ENCODE data around the gene SDHB.

Gene SDHB

DNA sequence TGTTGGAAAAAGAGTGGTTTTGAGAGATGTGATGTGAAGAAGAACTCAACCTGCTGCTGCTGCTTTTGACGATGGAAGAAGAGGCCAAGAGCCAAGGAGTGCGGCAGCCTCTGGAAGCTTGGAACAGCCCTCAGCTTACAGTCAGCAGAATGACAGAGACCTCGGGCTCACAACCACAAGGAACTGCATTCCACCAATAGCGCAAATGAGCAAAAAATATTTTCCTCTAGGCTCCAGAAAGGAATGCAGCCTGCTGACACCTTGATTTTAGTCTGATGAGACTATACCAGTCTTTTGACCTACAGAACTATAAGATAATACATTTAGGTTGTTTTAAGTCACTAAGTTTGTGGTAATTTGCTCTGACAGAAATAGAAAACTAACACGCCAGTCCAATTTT, 10.2 kb downstream of the SDHB start:
- no peak for DNase-seq

- no peak for DNase-seq
These were observed 13.7 kb downstream of the SDHB start for GRCh38 chr1:17040135-17040534.

DNA sequence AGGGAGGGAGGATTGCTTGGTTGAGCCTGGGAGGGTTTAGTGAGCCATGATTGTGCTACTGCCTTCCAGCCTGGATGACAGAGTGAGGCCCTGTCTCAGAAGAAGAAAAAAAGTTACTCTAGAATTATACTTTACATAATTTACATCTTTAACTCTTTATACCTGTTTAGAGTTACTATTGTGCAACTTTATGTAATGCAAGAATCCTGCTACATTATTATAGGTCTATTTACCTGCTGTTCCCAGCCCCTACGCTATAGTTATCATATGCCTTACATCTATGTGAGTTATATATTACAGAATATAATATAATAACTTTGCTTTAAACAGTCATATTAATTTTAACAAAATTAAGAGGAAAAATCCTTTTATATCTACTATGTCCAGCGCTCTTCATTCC, 14.3 kb downstream of the SDHB start:
- no peak for DNase-seq

DNA sequence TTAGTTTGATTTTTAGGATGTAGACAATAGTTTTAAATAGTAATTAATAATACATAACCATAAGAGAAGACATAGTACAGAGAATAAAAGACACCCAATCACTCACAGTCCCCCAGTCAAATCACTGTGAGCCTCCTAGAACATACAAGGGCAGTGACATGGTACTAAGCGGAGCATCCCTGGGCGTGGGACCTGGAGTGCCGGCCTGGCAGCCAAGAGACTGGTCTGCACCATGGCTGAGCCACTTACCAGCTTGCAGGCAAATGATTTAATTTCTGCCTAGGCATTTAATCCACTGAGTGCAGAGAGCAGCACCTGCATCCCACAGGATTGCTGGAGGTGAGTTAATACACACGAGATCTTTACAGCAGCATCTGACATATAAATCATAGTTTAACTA, 20.4 kb downstream of the SDHB start:
- DNase-seq = no peak

DNA sequence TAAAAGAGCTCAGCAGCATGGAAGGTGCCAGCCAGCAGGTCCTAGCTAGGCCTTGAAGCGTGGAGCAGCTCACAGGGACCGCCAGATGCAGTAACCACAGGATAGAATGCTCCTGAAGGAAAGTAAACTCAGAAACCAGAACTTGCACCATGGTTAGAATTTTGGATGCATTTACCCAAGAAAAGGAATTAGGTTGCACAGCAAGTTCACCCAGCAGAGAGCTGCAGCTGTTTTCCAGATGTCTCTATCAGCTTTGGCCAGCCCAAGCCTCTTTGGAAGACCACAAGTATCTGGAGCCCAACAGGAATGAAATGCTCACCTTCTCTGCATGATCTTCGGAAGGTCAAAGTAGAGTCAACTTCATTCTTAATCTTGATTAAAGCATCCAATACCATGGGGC, 21.1 kb downstream of the SDHB start:
- no peak for DNase-seq

DNA sequence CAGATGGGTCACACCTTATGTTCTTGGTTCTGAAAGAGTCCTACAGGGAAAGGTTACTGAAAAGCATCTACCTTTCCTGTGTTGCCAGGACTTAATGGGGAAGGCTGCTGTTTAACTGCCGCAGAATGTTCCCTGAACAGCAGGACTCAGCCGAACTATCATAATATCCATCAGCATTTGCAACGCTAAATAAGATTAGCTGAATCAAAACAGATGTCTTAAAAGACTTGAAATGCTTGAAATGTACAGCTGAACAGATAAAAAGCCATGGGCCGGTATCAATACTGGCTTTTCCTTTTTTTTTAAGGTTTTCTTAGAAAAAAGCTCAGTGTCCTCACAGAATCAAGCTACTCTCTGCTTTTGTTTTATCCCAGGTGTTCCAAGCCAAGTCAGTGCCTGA, 22.4 kb downstream of the SDHB start:
- DNase-seq = no peak

- no peak for DNase-seq
These were observed 23.6 kb downstream of the SDHB start for GRCh38 chr1:17030206-17030605.

DNA sequence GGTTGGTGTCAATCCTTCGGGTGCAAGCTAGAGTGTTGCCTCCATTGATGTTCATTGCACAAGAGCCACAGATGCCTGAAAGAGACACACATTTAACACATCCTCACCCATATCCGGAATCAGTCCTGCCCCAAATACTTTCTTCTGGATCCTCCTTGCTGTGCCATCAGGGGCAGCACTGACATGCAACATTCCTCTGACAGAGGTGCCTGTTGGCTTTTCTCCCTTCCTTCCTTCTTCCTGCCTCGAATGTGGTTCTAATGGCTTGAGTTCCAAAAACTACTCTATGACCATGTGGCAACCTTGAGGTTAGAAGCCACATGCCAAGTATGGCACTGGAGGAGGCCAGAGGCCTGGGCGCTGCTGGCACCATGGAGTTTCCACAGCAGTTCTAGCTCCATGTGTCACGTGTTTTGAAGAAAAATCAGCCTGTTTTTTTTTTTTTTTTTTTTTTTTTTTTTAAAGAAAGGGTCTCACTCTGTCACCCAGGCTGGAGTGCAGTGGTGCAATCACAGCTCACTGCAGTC, 25.1 kb downstream of the SDHB start:
- no peak for DNase-seq

GRCh38 chr1:17027900-17028299, 25.9 kb downstream of the SDHB start:
- no peak for DNase-seq

DNA sequence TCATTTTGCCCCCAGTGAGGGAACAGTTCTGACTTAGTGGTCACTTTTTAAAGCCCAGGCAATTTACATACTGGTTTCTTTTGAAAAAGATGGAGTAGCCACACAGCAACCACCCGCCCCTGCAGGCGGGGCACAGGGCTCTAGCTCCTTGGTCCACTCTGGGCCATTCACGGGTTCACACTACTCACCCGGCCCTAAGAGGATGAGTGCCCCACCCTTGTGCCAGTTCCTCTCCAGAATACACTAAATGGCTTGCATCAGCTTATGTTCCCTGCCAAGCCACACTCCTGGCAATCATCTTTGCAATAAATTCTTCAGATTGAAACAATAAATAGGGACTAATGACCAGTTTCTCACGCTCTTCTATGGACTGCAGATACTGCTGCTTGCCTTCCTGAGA, 26.4 kb downstream of the SDHB start:
- no peak for DNase-seq

DNA sequence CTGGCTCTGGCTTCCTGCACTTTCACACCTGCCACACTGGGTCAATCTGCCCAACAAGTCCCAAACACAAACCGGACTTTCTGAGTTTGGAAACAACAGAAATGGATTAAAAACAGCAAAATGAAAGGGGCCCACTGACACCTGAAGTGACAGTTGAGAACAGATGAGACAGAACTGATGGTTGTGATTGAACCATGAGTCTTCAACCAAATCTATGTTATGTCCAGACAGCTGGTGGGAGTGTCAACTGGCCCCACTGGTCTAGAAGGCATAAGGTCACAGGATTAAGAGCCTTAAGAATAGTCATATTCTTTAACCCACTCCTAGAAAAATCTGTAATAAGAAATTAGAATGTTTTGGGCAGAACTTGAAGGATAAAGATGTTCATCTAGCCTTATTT, 29.1 kb downstream of the SDHB start:
- no peak for DNase-seq

- DNase-seq = no peak
These were observed 30.3 kb downstream of the SDHB start for GRCh38 chr1:17023573-17023972.

DNA sequence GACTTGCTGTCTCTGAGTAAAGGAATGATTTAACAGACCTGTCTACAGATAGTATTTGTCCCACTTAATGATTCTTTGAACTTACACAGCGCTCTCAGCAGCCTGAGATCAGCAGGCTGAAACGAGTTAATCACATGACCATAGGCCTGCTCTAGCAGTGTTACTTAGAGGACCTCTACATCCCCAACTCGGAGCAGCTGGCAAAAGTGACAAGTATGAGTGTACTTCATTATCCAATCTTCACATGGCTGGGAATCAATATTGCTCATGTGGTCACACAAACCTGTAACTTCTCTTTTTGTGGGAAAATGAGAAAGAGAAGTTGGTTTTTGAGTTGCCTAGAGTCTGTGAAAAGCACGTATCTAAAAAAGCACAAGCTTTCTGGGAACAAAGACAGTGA, 30.7 kb downstream of the SDHB start:
- no peak for DNase-seq

- no peak for DNase-seq
These were observed 31.9 kb downstream of the SDHB start for GRCh38 chr1:17021896-17022295.

- DNase-seq = no peak
These were observed 33.3 kb downstream of the SDHB start for GRCh38 chr1:17020502-17020901.

DNA sequence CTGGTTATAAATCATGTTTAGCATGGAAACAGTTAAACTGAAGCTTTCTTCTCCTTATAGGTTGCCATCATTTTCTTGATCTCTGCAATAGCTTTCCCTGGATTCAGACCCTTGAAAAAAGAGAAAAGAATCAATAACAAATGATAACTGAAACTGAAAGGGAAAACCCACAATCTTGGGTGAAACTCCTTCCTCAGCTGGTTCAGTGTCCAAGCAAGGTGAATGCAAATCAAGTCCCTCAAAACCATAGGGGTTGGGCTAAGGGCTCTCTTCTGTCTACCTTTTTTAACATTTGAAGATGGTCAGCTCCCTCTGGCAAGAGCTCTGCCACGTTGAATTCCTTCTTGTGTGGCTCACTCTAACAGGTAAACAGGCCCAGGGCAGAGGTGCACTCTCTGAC, 35.0 kb downstream of the SDHB start:
- no peak for DNase-seq

DNA sequence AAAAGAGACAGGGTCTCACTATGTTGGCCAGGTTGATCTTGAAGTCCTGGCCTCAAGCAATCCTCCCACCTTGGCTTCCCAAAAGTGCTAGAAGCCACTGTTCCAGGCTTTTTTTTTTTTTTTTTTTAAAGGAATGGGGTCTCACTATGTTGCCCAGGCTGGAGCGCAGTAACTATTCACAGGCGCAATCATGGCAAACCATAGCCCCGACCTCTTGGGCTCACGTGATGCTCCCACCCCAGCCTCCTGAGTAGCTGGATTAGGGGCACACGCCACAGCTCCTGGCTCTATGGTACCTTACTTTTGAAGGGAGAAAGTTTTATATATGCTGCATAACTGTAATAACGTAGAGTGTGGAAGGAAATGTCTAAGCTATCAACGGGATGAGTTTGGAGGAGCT, 36.4 kb downstream of the SDHB start:
- DNase-seq = no peak

DNA sequence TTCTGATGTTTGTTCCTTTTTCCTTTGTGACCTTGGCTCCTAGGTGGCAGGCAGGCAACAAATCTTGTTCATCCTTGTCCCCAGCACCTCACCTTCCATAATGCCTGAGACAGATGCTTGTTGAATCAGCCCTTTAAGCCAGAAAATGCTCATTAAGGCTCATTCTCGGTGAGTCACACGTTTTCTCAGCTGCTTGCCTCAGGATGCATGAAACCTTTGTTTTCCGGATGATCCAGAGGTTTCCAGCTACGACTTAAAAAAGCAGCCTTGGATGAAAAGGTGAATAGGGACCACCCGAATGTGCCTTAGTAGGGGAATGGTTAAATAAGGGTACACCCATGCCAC, 37.5 kb downstream of the SDHB start:
- no peak for DNase-seq

GRCh38 chr1:17014671-17015567, 38.9 kb downstream of the SDHB start:
- DNase-seq = no peak

- DNase-seq = no peak
These were observed 40.1 kb downstream of the SDHB start for GRCh38 chr1:17013491-17014320.

DNA sequence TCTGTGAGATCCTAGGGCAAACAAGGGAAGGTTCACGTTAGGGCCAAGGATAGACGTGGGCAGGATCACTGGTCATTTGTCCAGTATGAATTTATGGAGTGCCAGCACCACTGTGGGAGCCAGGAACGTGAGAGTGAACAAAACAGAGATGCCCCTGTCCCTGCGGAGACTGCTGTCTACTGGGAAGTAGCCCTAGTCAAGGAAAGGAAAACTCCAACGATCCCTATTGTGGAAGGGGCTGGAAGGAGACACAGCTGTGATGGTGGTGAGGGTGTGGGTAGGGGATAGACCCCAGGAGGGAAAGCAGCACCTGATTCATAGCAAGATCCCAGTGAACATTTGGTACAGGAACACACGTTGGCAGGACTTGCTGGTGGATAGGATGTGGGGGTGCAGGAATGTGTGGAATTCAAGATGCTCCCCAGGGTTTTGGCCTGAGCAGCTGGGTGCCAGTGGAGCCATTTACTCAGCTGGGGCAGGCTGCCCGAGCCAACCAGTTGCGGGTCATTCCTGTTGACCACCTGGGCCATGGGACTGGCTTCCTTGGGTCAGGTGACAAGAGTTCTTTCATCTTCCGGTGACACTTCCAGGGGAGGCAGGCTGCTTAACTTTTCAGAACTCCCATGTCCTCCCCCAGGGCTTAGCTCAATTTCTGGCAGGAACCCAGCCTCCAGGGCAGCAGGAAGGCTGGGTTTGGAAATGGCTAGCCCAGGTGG, 40.9 kb downstream of the SDHB start:
- no peak for DNase-seq

GRCh38 chr1:17011439-17012307, 42.2 kb downstream of the SDHB start, which contains the start of gene ATP13A2:
TSS of gene ATP13A2 (minus strand) at chr1:17011928. CDS start at chr1:17011738, 190 bp downstream.
- DNase-seq = peak; percentile 19

Measured in NCI-H187 treated with DMSO at 0.1 percent for 48 hours (cell line).